ENCODE measurements around the gene SETSIP.

Gene SETSIP

GRCh38 chr1:92038695-92039346 is 36.4 kb downstream of the SETSIP start:
- H3K27me3 ChIP-seq (ENCODE audit: insufficient read depth, poor library complexity, severe bottlenecking), result no peaks in the 10 kb centered on the region
- no peak overlapping the region for H3K4me3 ChIP-seq (replicated peaks; ENCODE audit: insufficient read depth, low read length)
- no peak overlapping the region for H3K27ac ChIP-seq (replicated peaks)
- TF ChIP-seq REST (IDR thresholded peaks at IDR 0.05; ENCODE audit: insufficient replicate concordance, low read depth) (no peak), POLR2AphosphoS5 (IDR thresholded peaks at IDR 0.05; ENCODE audit: low read depth) (no peak), CTCF (IDR thresholded peaks at IDR 0.05; ENCODE audit: insufficient read depth, low read length) (no peak), SPI1 (IDR thresholded peaks at IDR 0.05; ENCODE audit: borderline replicate concordance, low read depth) (no peak), GABPA (IDR thresholded peaks at IDR 0.05; ENCODE audit: low read depth) (no peak)
- DNase-seq (ENCODE audit: low read depth in 1 of 2, low spot score in 1 of 2), result no peak

GRCh38 chr1:92037400-92037799 is 37.8 kb downstream of the SETSIP start:
- TF ChIP-seq GABPA (IDR thresholded peaks at IDR 0.05; ENCODE audit: low read depth), result no peak
- no peak for TF ChIP-seq POLR2AphosphoS5 (IDR thresholded peaks at IDR 0.05; ENCODE audit: low read depth)
- TF ChIP-seq CTCF (IDR thresholded peaks at IDR 0.05; ENCODE audit: insufficient read depth, low read length), result no peak
- TF ChIP-seq SPI1 (IDR thresholded peaks at IDR 0.05; ENCODE audit: borderline replicate concordance, low read depth), result no peak
- no peak for TF ChIP-seq REST (IDR thresholded peaks at IDR 0.05; ENCODE audit: insufficient replicate concordance, low read depth)
- H3K27me3 ChIP-seq (ENCODE audit: insufficient read depth, poor library complexity, severe bottlenecking), result no peaks in the 10 kb centered on the region
- no peak overlapping the region for H3K27ac ChIP-seq (replicated peaks)
- no peak overlapping the region for H3K4me3 ChIP-seq (replicated peaks; ENCODE audit: insufficient read depth, low read length)
- DNase-seq (ENCODE audit: low read depth in 1 of 2, low spot score in 1 of 2), result no peak

GRCh38 chr1:92031281-92032110 is 43.7 kb downstream of the SETSIP start:
- DNase-seq (ENCODE audit: low read depth in 1 of 2, low spot score in 1 of 2), result no peak
- no peak overlapping the region for H3K27ac ChIP-seq (replicated peaks)
- peaks cover 8% of the 10 kb centered on the region for H3K27me3 ChIP-seq (ENCODE audit: insufficient read depth, poor library complexity, severe bottlenecking)
- no peak overlapping the region for H3K4me3 ChIP-seq (replicated peaks; ENCODE audit: insufficient read depth, low read length)
- no peak for TF ChIP-seq CTCF (IDR thresholded peaks at IDR 0.05; ENCODE audit: insufficient read depth, low read length)
- no peak for TF ChIP-seq SPI1 (IDR thresholded peaks at IDR 0.05; ENCODE audit: borderline replicate concordance, low read depth)
- no peak for TF ChIP-seq GABPA (IDR thresholded peaks at IDR 0.05; ENCODE audit: low read depth)
- TF ChIP-seq REST (IDR thresholded peaks at IDR 0.05; ENCODE audit: insufficient replicate concordance, low read depth), result no peak
- TF ChIP-seq POLR2AphosphoS5 (IDR thresholded peaks at IDR 0.05; ENCODE audit: low read depth), result no peak
